Measurements from ENCODE around the gene C6orf136.
A peak's percentile ranks its signal among the peaks of the same experiment; 100 is the strongest.

GRCh38 chr6:30646450-30647241, at the start of gene C6orf136:
- TF ChIP-seq POLR2A (IDR thresholded peaks at IDR 0.05) (no peak), POLR2AphosphoS5 (IDR thresholded peaks at IDR 0.05; ENCODE audit: insufficient read depth in 1 of 2, low read depth in 1 of 2) (peak in 1 of 2 donors; percentile 46)
- TF ChIP-seq, protein P1, sequence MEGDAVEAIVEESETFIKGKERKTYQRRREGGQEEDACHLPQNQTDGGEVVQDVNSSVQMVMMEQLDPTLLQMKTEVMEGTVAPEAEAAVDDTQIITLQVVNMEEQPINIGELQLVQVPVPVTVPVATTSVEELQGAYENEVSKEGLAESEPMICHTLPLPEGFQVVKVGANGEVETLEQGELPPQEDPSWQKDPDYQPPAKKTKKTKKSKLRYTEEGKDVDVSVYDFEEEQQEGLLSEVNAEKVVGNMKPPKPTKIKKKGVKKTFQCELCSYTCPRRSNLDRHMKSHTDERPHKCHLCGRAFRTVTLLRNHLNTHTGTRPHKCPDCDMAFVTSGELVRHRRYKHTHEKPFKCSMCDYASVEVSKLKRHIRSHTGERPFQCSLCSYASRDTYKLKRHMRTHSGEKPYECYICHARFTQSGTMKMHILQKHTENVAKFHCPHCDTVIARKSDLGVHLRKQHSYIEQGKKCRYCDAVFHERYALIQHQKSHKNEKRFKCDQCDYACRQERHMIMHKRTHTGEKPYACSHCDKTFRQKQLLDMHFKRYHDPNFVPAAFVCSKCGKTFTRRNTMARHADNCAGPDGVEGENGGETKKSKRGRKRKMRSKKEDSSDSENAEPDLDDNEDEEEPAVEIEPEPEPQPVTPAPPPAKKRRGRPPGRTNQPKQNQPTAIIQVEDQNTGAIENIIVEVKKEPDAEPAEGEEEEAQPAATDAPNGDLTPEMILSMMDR (IDR thresholded peaks at IDR 0.05): no peak

Measured in vagina (tissue), 2 donors.